IMR-90 (cell line): ENCODE measurements around the gene TLCD1. TPM values are rescaled to one million over a fixed set of nuclear protein-coding genes. Genes with fewer than 3 reads are reported as not detected.

Experiments used
- ATAC-seq: fragments of 200-7000 bp; cut with Tn5 transposase; 2 replicates; pipeline ENCODE4 v1.9.1; 2020; ENCODE audit warnings: low read depth, mild to moderate bottlenecking, moderate library complexity
- BruUV-seq: library from RNA; stranded (reverse); fragments of 400-500 nt; replicated peaks from 2 replicates; lab custom pipeline; 2021; lab: Mats Ljungman, UMichigan
- CTCF ChIA-PET: fragments of 300-600 bp; formaldehyde crosslinking; extraction: SDS; loops from one replicate; lab custom pipeline; 2021; ENCODE audit warnings: antibody characterized with exemption; lab: Yijun Ruan, JAX
- POLR2A ChIA-PET: fragments of 300-600 bp; sonication (Branson Sonifier 250); formaldehyde crosslinking; loops from one replicate; lab custom pipeline; 2022; ENCODE audit warnings: antibody characterized with exemption; ENCODE audit not compliant: unreplicated experiment; lab: Charles Lee
- DNase-seq: peaks from one replicate; pipeline ENCODE4 v3.0.0; 2013
- H2AFZ ChIP-seq: replicated peaks from 2 replicates; pipeline ENCODE3; 2013; ENCODE audit warnings: low read length, mild to moderate bottlenecking; ENCODE audit not compliant: poor library complexity
- H2AK5ac ChIP-seq: 2 replicates; pipeline ENCODE4 v1.6.1; 2013; ENCODE audit warnings: low read depth, low read length, inconsistent platforms
- H2AK9ac ChIP-seq: replicated peaks from 2 replicates; pipeline ENCODE3; 2013; ENCODE audit warnings: mild to moderate bottlenecking, low read depth, low read length, moderate library complexity; ENCODE audit not compliant: poor library complexity
- H2BK120ac ChIP-seq: 2 replicates; pipeline ENCODE4 v1.6.1; 2013; ENCODE audit warnings: low read depth, low read length, inconsistent platforms
- H2BK15ac ChIP-seq: 3 replicates; pipeline ENCODE4 v1.6.1; 2013; ENCODE audit warnings: low read depth, low read length, inconsistent platforms
- H2BK20ac ChIP-seq: 2 replicates; pipeline ENCODE4 v1.6.1; 2013; ENCODE audit warnings: low read depth, mild to moderate bottlenecking, inconsistent platforms, low read length, moderate library complexity
- H2BK5ac ChIP-seq: 2 replicates; pipeline ENCODE4 v1.6.1; 2013; ENCODE audit warnings: mild to moderate bottlenecking, low read depth, low read length, inconsistent platforms; ENCODE audit not compliant: poor library complexity, severe bottlenecking
- H3K14ac ChIP-seq: replicated peaks from 2 replicates; pipeline ENCODE4 v1.6.1; 2013; ENCODE audit warnings: low read depth, low read length, inconsistent platforms
- H3K18ac ChIP-seq: 2 replicates; pipeline ENCODE4 v1.6.1; 2013; ENCODE audit warnings: low read depth, low read length, control low read depth
- H3K23ac ChIP-seq: 2 replicates; pipeline ENCODE4 v1.6.1; 2013; ENCODE audit warnings: low read depth, low read length, inconsistent platforms
- H3K27ac ChIP-seq: 2 replicates; pipeline ENCODE4 v1.5.1; 2013; ENCODE audit warnings: mild to moderate bottlenecking, control low read depth, low read length; ENCODE audit not compliant: insufficient read depth
- H3K27me3 ChIP-seq: 2 replicates; pipeline ENCODE4 v1.6.1; 2013; ENCODE audit warnings: low read length; ENCODE audit not compliant: control insufficient read depth, insufficient read depth
- H3K36me3 ChIP-seq: 2 replicates; pipeline ENCODE4 v1.6.1; 2013; ENCODE audit warnings: low read length, mixed read lengths; ENCODE audit not compliant: control insufficient read depth, insufficient read depth
- H3K4ac ChIP-seq: 2 replicates; pipeline ENCODE4 v1.6.1; 2013; ENCODE audit warnings: low read depth, low read length, inconsistent platforms
- H3K4me1 ChIP-seq: 2 replicates; pipeline ENCODE4 v1.6.1; 2013; ENCODE audit warnings: low read length, mixed read lengths; ENCODE audit not compliant: control insufficient read depth, insufficient read depth
- H3K4me2 ChIP-seq: 2 replicates; pipeline ENCODE4 v1.6.1; 2013; ENCODE audit warnings: low read depth, mild to moderate bottlenecking, control low read depth, low read length, moderate library complexity
- H3K4me3 ChIP-seq: 2 replicates; pipeline ENCODE4 v1.5.1; 2013; ENCODE audit warnings: low read depth, mild to moderate bottlenecking, control low read depth, low read length, moderate library complexity; ENCODE audit not compliant: insufficient read depth
- H3K56ac ChIP-seq: 2 replicates; pipeline ENCODE4 v1.6.1; 2013; ENCODE audit warnings: low read length, inconsistent platforms; ENCODE audit not compliant: insufficient read depth; ENCODE audit errors: extremely low read depth
- H3K79me1 ChIP-seq, 2 experiments: 2 replicates each; pipeline ENCODE4 v1.6.1; 2013; ENCODE audit warnings: low read length in 2 of 2, inconsistent platforms in 1 of 2, low read depth in 1 of 2
- H3K9ac ChIP-seq: 2 replicates; pipeline ENCODE4 v1.6.1; 2013; ENCODE audit warnings: low read depth, low read length, control low read depth
- H3K9me1 ChIP-seq: 2 replicates; pipeline ENCODE4 v1.6.1; 2013; ENCODE audit warnings: low read length, inconsistent platforms; ENCODE audit not compliant: insufficient read depth
- H3K9me3 ChIP-seq: 2 replicates; pipeline ENCODE4 v1.6.1; 2013; ENCODE audit warnings: low read length; ENCODE audit not compliant: control insufficient read depth, insufficient read depth
- H4K20me1 ChIP-seq: 2 replicates; pipeline ENCODE4 v1.6.1; 2013; ENCODE audit warnings: low read length, inconsistent platforms; ENCODE audit not compliant: insufficient read depth
- H4K5ac ChIP-seq: 2 replicates; pipeline ENCODE4 v1.6.1; 2013; ENCODE audit warnings: mild to moderate bottlenecking, low read depth, low read length, control low read depth
- H4K8ac ChIP-seq, 2 experiments: 2 replicates each; pipeline ENCODE4 v1.6.1; 2013; ENCODE audit warnings: low read depth in 2 of 2, low read length in 2 of 2, control low read depth in 1 of 2, inconsistent platforms in 1 of 2
- H4K91ac ChIP-seq: 2 replicates; pipeline ENCODE4 v1.6.1; 2013; ENCODE audit warnings: low read depth, low read length, inconsistent platforms; ENCODE audit not compliant: insufficient read depth
- BHLHE40 ChIP-seq: fragments of 150-350 bp; IDR thresholded peaks from 2 replicates; pipeline ENCODE4 v1.6.1; 2016; ENCODE audit warnings: mild to moderate bottlenecking, low read depth, low read length
- CEBPB ChIP-seq: IDR thresholded peaks from 2 replicates; pipeline ENCODE4 v1.6.1; 2012; ENCODE audit warnings: low read depth, low read length, improper control_type of control experiment
- CHD1 ChIP-seq: IDR thresholded peaks from 2 replicates; pipeline ENCODE4 v1.6.1; 2012; ENCODE audit warnings: low read depth, low read length, improper control_type of control experiment
- FOS ChIP-seq: fragments of 150-350 bp; IDR thresholded peaks from 2 replicates; pipeline ENCODE4 v1.6.1; 2016; ENCODE audit warnings: low read depth, low read length
- MAFK ChIP-seq: IDR thresholded peaks from 2 replicates; pipeline ENCODE4 v1.6.1; 2012; ENCODE audit warnings: low read depth, low read length, improper control_type of control experiment
- MAZ ChIP-seq: IDR thresholded peaks from 2 replicates; pipeline ENCODE4 v1.6.1; 2012; ENCODE audit warnings: low read depth, mild to moderate bottlenecking, low read length, improper control_type of control experiment, moderate library complexity, borderline replicate concordance
- NFE2L2 ChIP-seq: fragments of 150-350 bp; IDR thresholded peaks from 2 replicates; pipeline ENCODE4 v1.6.1; 2016; ENCODE audit warnings: low read depth, mild to moderate bottlenecking, low read length
- POLR2A ChIP-seq: IDR thresholded peaks from 2 replicates; pipeline ENCODE4 v1.6.1; 2012; ENCODE audit warnings: mild to moderate bottlenecking, low read depth, low read length
- RAD21 ChIP-seq: IDR thresholded peaks from 2 replicates; pipeline ENCODE4 v1.6.1; 2012; ENCODE audit warnings: low read length, improper control_type of control experiment
- RCOR1 ChIP-seq: IDR thresholded peaks from 2 replicates; pipeline ENCODE4 v1.6.1; 2012; ENCODE audit warnings: mild to moderate bottlenecking, low read length, improper control_type of control experiment; ENCODE audit not compliant: insufficient replicate concordance
- RFX5 ChIP-seq: IDR thresholded peaks from 2 replicates; pipeline ENCODE4 v1.8.0; 2012; ENCODE audit warnings: low read depth, mild to moderate bottlenecking, low read length, moderate library complexity
- SMC3 ChIP-seq: fragments of 150-350 bp; IDR thresholded peaks from 2 replicates; pipeline ENCODE4 v1.6.1; 2016; ENCODE audit warnings: low read depth, mild to moderate bottlenecking, antibody characterized with exemption, low read length, moderate library complexity
- WGBS, 2 experiments: methylation state at CpG; one replicate each; pipeline versions ENCODE4 v1.1.5 to v1.1.7; 2013; ENCODE audit warnings: missing lambda C conversion rate in 2 of 2; ENCODE audit not compliant: insufficient read length in 1 of 2; ENCODE audit errors: extremely low coverage in 2 of 2; 5-methylcytosine and 5-hydroxymethylcytosine counted together
- dilution Hi-C: fragments of 300-500 bp; cut with HindIII; formaldehyde crosslinking; loops from one replicate; pipeline ENCODE4 v1.14.3; 2018; ENCODE audit warnings: low sequenced_read_pairs; ENCODE audit not compliant: unreplicated experiment
- in situ Hi-C: fragments of 300-500 bp; cut with MboI; formaldehyde crosslinking; loops from 3 replicates; pipeline ENCODE4 v1.14.3; 2019; ENCODE audit warnings: low sequenced_read_pairs, inconsistent platforms, mixed read lengths
- intact Hi-C: fragments of 100-400 bp; cut with micrococcal nuclease; formaldehyde crosslinking; loops from 2 replicates; pipeline ENCODE4 v1.10.0; 2022
- polyA plus RNA-seq, 3 experiments: library from polyadenylated mRNA; depleted of rRNA; stranded (reverse); fragments of >200 nt; gene quantifications; 2 replicates each; pipeline ENCODE4 v1.2.3, GENCODE V29; 2012; ENCODE audit warnings: low replicate concordance in 1 of 3
- total RNA-seq: library from RNA; depleted of rRNA; stranded (reverse); fragments of >200 nt; gene quantifications from 2 replicates; pipeline ENCODE4 v1.2.3, GENCODE V29; 2012
- TF ChIP-seq, protein P1 (sequence below): conservative IDR thresholded peaks from 2 replicates; pipeline ENCODE4 v1.5.1; 2012; ENCODE audit warnings: mild to moderate bottlenecking, low read depth, low read length, improper control_type of control experiment
- TF ChIP-seq, protein P2 (sequence below): fragments of 150-350 bp; IDR thresholded peaks from 2 replicates; pipeline ENCODE4 v1.6.1; 2016; ENCODE audit warnings: low read depth, mild to moderate bottlenecking, low read length, moderate library complexity, borderline replicate concordance
- TF ChIP-seq, protein P3 (sequence below): fragments of 150-350 bp; IDR thresholded peaks from 2 replicates; pipeline ENCODE4 v1.6.1; 2017; ENCODE audit warnings: mild to moderate bottlenecking, antibody characterized with exemption, low read length, low read depth

TLCD1 gene
- total and polyA plus RNA-seq, 2 of the 4 experiments (the other 2 are of a cell fraction), result 3.6 to 9.3 TPM

DNA sequence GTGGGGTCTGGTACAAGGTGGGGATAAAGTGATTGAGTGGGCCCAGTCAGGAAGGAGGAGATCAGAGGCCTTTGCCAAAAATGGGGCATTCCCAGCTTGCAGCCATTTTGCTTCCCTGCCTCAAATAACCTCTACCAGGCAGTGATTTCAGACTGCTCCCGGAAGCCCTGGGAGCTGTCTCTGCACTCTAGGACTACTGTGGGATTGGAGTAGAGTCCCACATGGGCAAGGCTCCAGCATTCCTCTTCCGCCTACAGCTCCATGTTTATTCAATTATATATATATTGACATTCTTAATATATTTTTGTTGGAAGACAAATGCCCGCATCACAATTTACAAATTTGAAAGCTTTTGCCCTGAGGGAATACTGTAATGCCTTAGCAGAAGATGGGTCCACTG is 50.5 kb downstream of the TLCD1 start:
- ATAC-seq (peak; percentile 91), DNase-seq (peak; percentile 52)
- WGBS, 2 experiments, result no CpG with 5 or more reads among the region's 3 CpGs
- no peak overlapping the region for H4K8ac ChIP-seq
- in situ Hi-C loops, result no loop called here
- H2BK15ac ChIP-seq, result no peak overlapping the region
- H3K9ac ChIP-seq, result no peak overlapping the region
- H2BK5ac ChIP-seq, result no peak overlapping the region
- no peak overlapping the region for H2AFZ ChIP-seq
- peaks cover 3% of the 10 kb centered on the region for H4K20me1 ChIP-seq
- no peak overlapping the region for H3K14ac ChIP-seq
- H4K5ac ChIP-seq, result no peak overlapping the region
- H3K27ac ChIP-seq, result no peak overlapping the region
- H3K56ac ChIP-seq, result no peak overlapping the region
- no peak overlapping the region for H3K4ac ChIP-seq
- H3K79me1 ChIP-seq, result peaks cover 11 to 29% of the 10 kb centered on the region in 2 experiments
- H2BK120ac ChIP-seq, result no peak overlapping the region
- H2AK9ac ChIP-seq, result no peak overlapping the region
- H3K23ac ChIP-seq, result no peak overlapping the region
- H3K4me2 ChIP-seq, result no peak overlapping the region
- BruUV-seq, result no TSS peak
- H4K91ac ChIP-seq, result no peak overlapping the region
- H2BK20ac ChIP-seq, result no peak overlapping the region
- POLR2A ChIA-PET, result no interaction called here
- no peak overlapping the region for H3K4me3 ChIP-seq
- intact Hi-C loops, result no loop called here
- dilution Hi-C loops, result no loop called here
- no peak overlapping the region for H2AK5ac ChIP-seq
- no peaks in the 10 kb centered on the region for H3K9me3 ChIP-seq
- no peaks in the 10 kb centered on the region for H3K27me3 ChIP-seq
- no peak overlapping the region for H3K18ac ChIP-seq
- H3K9me1 ChIP-seq, result peaks cover 3% of the 10 kb centered on the region; the same call in 1 of the 2 replicates
- TF ChIP-seq CEBPB, result no peak
- TF ChIP-seq RFX5, result no peak
- TF ChIP-seq, protein P1, sequence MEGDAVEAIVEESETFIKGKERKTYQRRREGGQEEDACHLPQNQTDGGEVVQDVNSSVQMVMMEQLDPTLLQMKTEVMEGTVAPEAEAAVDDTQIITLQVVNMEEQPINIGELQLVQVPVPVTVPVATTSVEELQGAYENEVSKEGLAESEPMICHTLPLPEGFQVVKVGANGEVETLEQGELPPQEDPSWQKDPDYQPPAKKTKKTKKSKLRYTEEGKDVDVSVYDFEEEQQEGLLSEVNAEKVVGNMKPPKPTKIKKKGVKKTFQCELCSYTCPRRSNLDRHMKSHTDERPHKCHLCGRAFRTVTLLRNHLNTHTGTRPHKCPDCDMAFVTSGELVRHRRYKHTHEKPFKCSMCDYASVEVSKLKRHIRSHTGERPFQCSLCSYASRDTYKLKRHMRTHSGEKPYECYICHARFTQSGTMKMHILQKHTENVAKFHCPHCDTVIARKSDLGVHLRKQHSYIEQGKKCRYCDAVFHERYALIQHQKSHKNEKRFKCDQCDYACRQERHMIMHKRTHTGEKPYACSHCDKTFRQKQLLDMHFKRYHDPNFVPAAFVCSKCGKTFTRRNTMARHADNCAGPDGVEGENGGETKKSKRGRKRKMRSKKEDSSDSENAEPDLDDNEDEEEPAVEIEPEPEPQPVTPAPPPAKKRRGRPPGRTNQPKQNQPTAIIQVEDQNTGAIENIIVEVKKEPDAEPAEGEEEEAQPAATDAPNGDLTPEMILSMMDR, result no peak
- TF ChIP-seq FOS, result no peak
- TF ChIP-seq, protein P2, sequence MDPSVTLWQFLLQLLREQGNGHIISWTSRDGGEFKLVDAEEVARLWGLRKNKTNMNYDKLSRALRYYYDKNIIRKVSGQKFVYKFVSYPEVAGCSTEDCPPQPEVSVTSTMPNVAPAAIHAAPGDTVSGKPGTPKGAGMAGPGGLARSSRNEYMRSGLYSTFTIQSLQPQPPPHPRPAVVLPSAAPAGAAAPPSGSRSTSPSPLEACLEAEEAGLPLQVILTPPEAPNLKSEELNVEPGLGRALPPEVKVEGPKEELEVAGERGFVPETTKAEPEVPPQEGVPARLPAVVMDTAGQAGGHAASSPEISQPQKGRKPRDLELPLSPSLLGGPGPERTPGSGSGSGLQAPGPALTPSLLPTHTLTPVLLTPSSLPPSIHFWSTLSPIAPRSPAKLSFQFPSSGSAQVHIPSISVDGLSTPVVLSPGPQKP, result no peak
- no peak for TF ChIP-seq MAZ
- TF ChIP-seq CHD1, result no peak
- no peak for TF ChIP-seq BHLHE40
- TF ChIP-seq MAFK, result no peak
- no peak for TF ChIP-seq SMC3
- no peak for TF ChIP-seq RCOR1
- TF ChIP-seq POLR2A, result no peak
- no peak for TF ChIP-seq RAD21
- TF ChIP-seq NFE2L2, result no peak
- TF ChIP-seq, protein P3, sequence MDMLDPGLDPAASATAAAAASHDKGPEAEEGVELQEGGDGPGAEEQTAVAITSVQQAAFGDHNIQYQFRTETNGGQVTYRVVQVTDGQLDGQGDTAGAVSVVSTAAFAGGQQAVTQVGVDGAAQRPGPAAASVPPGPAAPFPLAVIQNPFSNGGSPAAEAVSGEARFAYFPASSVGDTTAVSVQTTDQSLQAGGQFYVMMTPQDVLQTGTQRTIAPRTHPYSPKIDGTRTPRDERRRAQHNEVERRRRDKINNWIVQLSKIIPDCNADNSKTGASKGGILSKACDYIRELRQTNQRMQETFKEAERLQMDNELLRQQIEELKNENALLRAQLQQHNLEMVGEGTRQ, result no peak
- peaks cover 73% of the 10 kb centered on the region for H3K36me3 ChIP-seq
- CTCF ChIA-PET, result interaction anchor here (0.6 to 1.5 kb wide), 2 partner anchors 8 to 28 kb away, joined by 3 to 4 read pairs; no protein-coding TSS in a partner anchor
- H3K4me1 ChIP-seq, result no peaks in the 10 kb centered on the region
